Neural progenitor cell (in vitro differentiated cells): ENCODE measurements around the gene C21orf58. TPM values are rescaled to one million over a fixed set of nuclear protein-coding genes. Genes with fewer than 3 reads are reported as not detected.

ENCODE experiments used
- DNase-seq: peaks from one replicate; pipeline ENCODE4 v3.0.0-alpha.2; 2016; ENCODE audit warnings: low spot score
- H2AFZ ChIP-seq: fragments of 200-600 bp; sonication (generic); replicated peaks from 2 replicates; pipeline ENCODE4 v1.6.1; 2016; ENCODE audit warnings: antibody characterized with exemption
- H3F3A ChIP-seq: fragments of 200-600 bp; sonication (generic); 2 replicates; pipeline ENCODE4 v1.6.1; 2016; ENCODE audit warnings: antibody characterized with exemption, low read depth
- H3K27ac ChIP-seq: fragments of 200-600 bp; sonication (generic); 2 replicates; pipeline ENCODE4 v1.5.1; 2016; ENCODE audit warnings: mild to moderate bottlenecking
- H3K27me3 ChIP-seq: fragments of 200-600 bp; sonication (generic); 2 replicates; pipeline ENCODE4 v1.6.1; 2016; ENCODE audit warnings: mild to moderate bottlenecking, moderate library complexity
- H3K36me3 ChIP-seq: fragments of 200-600 bp; sonication (generic); 2 replicates; pipeline ENCODE4 v1.5.1; 2016
- H3K4me1 ChIP-seq: fragments of 200-600 bp; sonication (generic); 2 replicates; pipeline ENCODE4 v1.6.1; 2016; ENCODE audit warnings: mixed run types
- H3K4me2 ChIP-seq: fragments of 200-600 bp; sonication (generic); 2 replicates; pipeline ENCODE4 v1.6.1; 2016
- H3K4me3 ChIP-seq: fragments of 200-600 bp; sonication (generic); 2 replicates; pipeline ENCODE4 v1.5.1; 2016
- H3K79me2 ChIP-seq: fragments of 200-600 bp; sonication (generic); 2 replicates; pipeline ENCODE4 v1.6.1; 2016; ENCODE audit warnings: low read depth
- H3K9ac ChIP-seq: fragments of 200-600 bp; sonication (generic); 2 replicates; pipeline ENCODE4 v1.6.1; 2016
- H3K9me3 ChIP-seq: fragments of 200-600 bp; sonication (generic); 2 replicates; pipeline ENCODE4 v1.5.1; 2016; ENCODE audit warnings: low read depth
- H4K20me1 ChIP-seq: fragments of 200-600 bp; sonication (generic); 2 replicates; pipeline ENCODE4 v1.6.1; 2016; ENCODE audit warnings: low read depth
- H3K27ac Mint-ChIP-seq: 3 replicates; pipeline ENCODE4 v1.8.0; 2021; ENCODE audit warnings: mixed read lengths
- H3K27me3 Mint-ChIP-seq: 2 replicates; pipeline ENCODE4 v1.8.0; 2022; ENCODE audit warnings: low read depth, mild to moderate bottlenecking, inconsistent platforms, moderate library complexity, mixed read lengths; ENCODE audit not compliant: insufficient read depth
- H3K36me3 Mint-ChIP-seq: 3 replicates; pipeline ENCODE4 v1.8.0; 2021; ENCODE audit warnings: mixed read lengths
- H3K4me1 Mint-ChIP-seq: 3 replicates; pipeline ENCODE4 v1.8.0; 2021; ENCODE audit warnings: mixed read lengths
- H3K4me3 Mint-ChIP-seq: 3 replicates; pipeline ENCODE4 v1.8.0; 2021; ENCODE audit warnings: mild to moderate bottlenecking, moderate library complexity, mixed read lengths
- H3K9me3 Mint-ChIP-seq: 3 replicates; pipeline ENCODE4 v1.8.0; 2020; ENCODE audit warnings: mixed read lengths
- CTCF ChIP-seq: fragments of 200-600 bp; sonication (generic); IDR thresholded peaks from 2 replicates; pipeline ENCODE4 v1.5.1; 2017; ENCODE audit warnings: antibody characterized with exemption, mild to moderate bottlenecking
- EZH2 ChIP-seq: fragments of 200-600 bp; sonication (generic); IDR thresholded peaks from 2 replicates; pipeline ENCODE4 v1.6.1; 2017; ENCODE audit warnings: antibody characterized with exemption, mild to moderate bottlenecking, moderate library complexity
- EZH2phosphoT487 ChIP-seq: fragments of 200-600 bp; sonication (generic); IDR thresholded peaks from 2 replicates; pipeline ENCODE4 v1.6.1; 2017; ENCODE audit warnings: antibody characterized with exemption
- total RNA-seq: library from RNA; depleted of rRNA; stranded (reverse); fragments of >200 nt; gene quantifications from 2 replicates; pipeline ENCODE4 v1.2.3, GENCODE V29; 2015; ENCODE audit warnings: low replicate concordance

Gene C21orf58
- total RNA-seq, 1 donor from 2014 or later: 26.2 TPM

GRCh38 chr21:46295177-46295770 is 28.4 kb downstream of the C21orf58 start:
- Histone ChIP-seq H3K27ac (peak overlapping the region; percentile 29), H2AFZ (no peak overlapping the region), H3K4me1 (no peaks in the 10 kb centered on the region), H3K9ac (no peak overlapping the region), H4K20me1 (no peaks in the 10 kb centered on the region), H3K4me2 (no peak overlapping the region), H3F3A (peaks cover 12% of the 10 kb centered on the region), H3K9me3 (no peaks in the 10 kb centered on the region), H3K79me2 (peaks cover under 1% of the 10 kb centered on the region), H3K27me3 (peaks cover 9% of the 10 kb centered on the region), H3K4me3 (no peak overlapping the region), H3K36me3 (no peaks in the 10 kb centered on the region)
- peak; percentile 28 for DNase-seq
- no peak overlapping the region for H3K4me3 Mint-ChIP-seq
- TF ChIP-seq EZH2: no peak
- TF ChIP-seq EZH2phosphoT487: no peak
- TF ChIP-seq CTCF: no peak
- H3K27ac Mint-ChIP-seq: peak overlapping the region; percentile 46
- H3K9me3 Mint-ChIP-seq: peaks cover 9% of the 10 kb centered on the region
- H3K36me3 Mint-ChIP-seq: peaks cover 20% of the 10 kb centered on the region
- peaks cover 2% of the 10 kb centered on the region for H3K27me3 Mint-ChIP-seq
- peaks cover 6% of the 10 kb centered on the region for H3K4me1 Mint-ChIP-seq

GRCh38 chr21:46294647-46295176 is 29.0 kb downstream of the C21orf58 start:
- Histone ChIP-seq H3K27ac (no peak overlapping the region), H3F3A (peaks cover 12% of the 10 kb centered on the region), H3K36me3 (no peaks in the 10 kb centered on the region), H3K4me2 (no peak overlapping the region), H3K79me2 (peaks cover 6% of the 10 kb centered on the region), H3K27me3 (peaks cover 9% of the 10 kb centered on the region), H3K4me1 (no peaks in the 10 kb centered on the region), H3K4me3 (no peak overlapping the region), H4K20me1 (no peaks in the 10 kb centered on the region), H3K9ac (no peak overlapping the region), H2AFZ (no peak overlapping the region), H3K9me3 (no peaks in the 10 kb centered on the region)
- Mint-ChIP-seq H3K27me3 (peaks cover 2% of the 10 kb centered on the region), H3K27ac (no peak overlapping the region), H3K36me3 (peaks cover 17% of the 10 kb centered on the region), H3K4me3 (no peak overlapping the region), H3K4me1 (peaks cover 7% of the 10 kb centered on the region), H3K9me3 (peaks cover 9% of the 10 kb centered on the region)
- TF ChIP-seq EZH2phosphoT487 (no peak), CTCF (no peak)
- no peak for DNase-seq

- H3K79me2 ChIP-seq: peaks cover 35% of the 10 kb centered on the region
- peaks cover 5% of the 10 kb centered on the region for H3K4me1 ChIP-seq
- Mint-ChIP-seq H3K4me3 (no peak overlapping the region), H3K36me3 (peaks cover 15% of the 10 kb centered on the region), H3K27me3 (no peaks in the 10 kb centered on the region), H3K9me3 (peaks cover 9% of the 10 kb centered on the region), H3K4me1 (peaks cover 22% of the 10 kb centered on the region), H3K27ac (no peak overlapping the region)
- no peaks in the 10 kb centered on the region for H3K36me3 ChIP-seq
- H2AFZ ChIP-seq: no peak overlapping the region
- H3K27me3 ChIP-seq: no peaks in the 10 kb centered on the region
- H3K27ac ChIP-seq: no peak overlapping the region
- no peak for DNase-seq
- no peak overlapping the region for H3K4me2 ChIP-seq
- no peak overlapping the region for H3K9ac ChIP-seq
- H3K4me3 ChIP-seq: no peak overlapping the region
- H3F3A ChIP-seq: peaks cover 25% of the 10 kb centered on the region
- H4K20me1 ChIP-seq: no peaks in the 10 kb centered on the region
- TF ChIP-seq CTCF (no peak), EZH2phosphoT487 (no peak), EZH2 (no peak)
- H3K9me3 ChIP-seq: no peaks in the 10 kb centered on the region
Observed at GRCh38 chr21:46291561-46291960, 32.1 kb downstream of the C21orf58 start.
